GM18517 (cell line): Measurements from ENCODE around the gene TM6SF1.
"Not testable (repeated sequence)": the region's sequence is repeated elsewhere in the genome, so short reads cannot be mapped to it uniquely, and the experiment has no call there.

Experiments used
- ATAC-seq: cut with Tn5 transposase; IDR thresholded peaks from one replicate; pipeline ENCODE4 v1.9.1; 2021; ENCODE audit warnings: mild to moderate bottlenecking, moderate library complexity; ENCODE audit not compliant: unreplicated experiment

The TM6SF1 gene

DNA sequence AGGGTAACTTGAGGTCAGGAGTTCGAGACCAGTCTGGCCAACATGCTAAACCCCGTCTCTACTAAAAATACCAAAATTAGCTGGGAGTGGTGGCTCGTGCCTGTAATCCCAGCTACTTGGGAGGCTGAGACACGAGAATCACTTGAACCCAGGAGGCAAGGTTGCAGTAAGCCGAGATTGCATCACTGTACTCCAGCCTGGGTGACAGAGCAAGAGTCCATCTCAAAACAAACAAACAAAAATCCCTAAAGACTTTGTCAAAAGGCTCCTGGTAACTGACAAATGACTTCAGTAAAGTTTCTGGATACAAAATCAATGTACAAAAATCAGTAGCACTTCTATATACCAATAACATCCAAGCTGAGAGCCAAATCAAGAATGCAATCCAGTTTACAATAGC, 62.1 kb downstream of the TM6SF1 start:
- ATAC-seq: not testable (repeated sequence)

DNA sequence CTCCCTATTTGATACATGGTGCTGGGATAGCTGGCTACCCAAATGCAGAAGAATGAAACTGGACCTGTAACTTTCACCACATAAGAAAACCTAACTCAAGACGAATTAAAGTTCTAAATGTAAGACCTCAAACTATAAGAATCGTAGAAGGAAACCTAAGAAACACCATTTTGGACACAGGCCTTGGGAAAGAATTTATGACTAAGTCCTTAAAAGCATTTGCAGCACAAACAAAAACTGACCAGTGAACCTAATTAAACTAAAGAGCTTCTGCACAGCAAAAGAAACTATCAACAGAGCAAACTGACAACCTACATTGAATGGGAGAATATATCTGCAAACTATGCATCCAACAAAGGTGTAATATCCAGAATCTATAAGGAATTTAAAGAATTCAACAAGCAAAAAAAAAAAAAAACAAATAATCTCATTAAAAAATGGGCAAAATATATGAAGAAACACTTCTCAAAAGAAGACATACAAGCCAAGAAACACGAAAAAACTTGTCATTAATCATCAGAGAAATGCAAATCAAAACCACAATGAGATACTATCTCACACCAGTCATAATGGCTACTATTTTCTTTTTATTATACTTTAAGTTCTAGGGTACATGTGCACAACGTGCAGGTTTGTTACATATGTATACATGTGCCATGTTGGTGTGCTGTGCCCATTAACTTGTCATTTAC, 63.2 kb downstream of the TM6SF1 start:
- ATAC-seq: no peak

GRCh38 chr15:83174891-83175290, 67.4 kb downstream of the TM6SF1 start:
- ATAC-seq: no peak

DNA sequence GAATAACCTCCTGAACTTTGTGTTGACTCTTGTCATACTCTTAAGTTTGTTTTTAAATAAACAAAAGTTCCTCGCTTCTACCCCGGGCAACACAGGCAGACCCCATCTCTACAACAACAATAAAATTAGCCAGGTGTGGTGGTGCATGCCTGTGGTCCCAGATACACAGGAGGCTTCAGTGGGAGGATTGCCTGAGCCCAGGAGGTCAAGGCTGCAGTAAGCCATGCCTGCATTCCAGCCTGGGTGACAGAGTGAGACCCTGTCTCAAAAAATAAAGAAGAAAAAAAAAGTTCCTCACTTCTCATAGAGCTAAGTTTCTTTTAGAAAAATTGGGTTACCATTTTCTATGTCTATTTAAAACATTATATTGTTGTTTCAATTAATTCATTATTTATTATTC, 70.9 kb downstream of the TM6SF1 start:
- no peak for ATAC-seq

DNA sequence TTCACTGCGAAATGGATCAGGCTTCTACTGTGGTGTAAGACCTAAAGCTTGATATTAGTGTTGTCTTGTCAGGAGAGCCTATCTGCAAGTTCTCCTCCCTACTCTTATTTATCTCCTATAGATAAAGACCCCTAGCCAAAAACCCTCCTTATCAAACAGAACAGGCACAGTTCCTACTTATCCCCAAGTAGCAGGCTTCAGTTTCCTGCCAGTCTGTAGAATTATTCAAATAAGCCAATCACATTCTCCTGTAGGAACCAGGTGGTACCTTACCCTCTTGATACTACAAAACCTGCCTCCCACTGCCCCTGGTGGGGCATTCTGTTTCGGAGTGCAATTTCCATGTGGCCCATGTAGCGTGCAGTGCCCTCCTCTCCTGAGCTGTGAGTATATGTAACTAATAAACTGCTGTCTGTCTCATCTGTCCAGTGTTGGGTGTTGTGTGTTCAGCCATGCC, 71.5 kb downstream of the TM6SF1 start:
- no peak for ATAC-seq

DNA sequence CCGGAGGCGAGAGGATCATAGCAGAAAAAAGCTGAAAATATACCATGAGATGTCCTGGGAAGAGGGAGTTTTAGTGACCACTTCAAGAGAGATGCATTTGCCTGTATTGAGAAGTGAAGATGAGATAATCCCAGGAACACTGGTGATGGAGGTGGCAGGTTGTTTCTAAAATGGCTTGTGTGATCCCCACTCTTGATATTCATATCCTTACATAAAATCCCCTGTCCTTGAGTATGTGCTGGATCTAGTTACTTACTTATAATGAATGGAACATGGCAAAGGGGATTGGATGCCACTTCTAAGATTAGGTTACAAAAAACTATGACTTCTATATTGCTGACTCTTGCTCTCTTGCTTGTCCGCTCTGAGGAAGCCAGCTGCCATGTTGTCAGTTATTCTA, 78.1 kb downstream of the TM6SF1 start:
- ATAC-seq: no peak
